COLO829 (cell line): ENCODE measurements around the gene TMEM198.

Source experiments
- DNase-seq: peaks from one replicate; pipeline ENCODE4 v3.0.0; 2012; ENCODE audit warnings: low spot score

TMEM198 gene

GRCh38 chr2:219563271-219563928 lies 19.6 kb downstream of the TMEM198 start:
- DNase-seq, result no peak

GRCh38 chr2:219565130-219566080 lies 21.6 kb downstream of the TMEM198 start:
- no peak for DNase-seq

- DNase-seq, result no peak
Measured at GRCh38 chr2:219566640-219567039, 22.8 kb downstream of the TMEM198 start.

- DNase-seq, result no peak
Measured at GRCh38 chr2:219567131-219567530, 23.3 kb downstream of the TMEM198 start.

GRCh38 chr2:219567791-219568361 lies 24.0 kb downstream of the TMEM198 start:
- DNase-seq, result no peak

- no peak for DNase-seq
Measured at GRCh38 chr2:219569041-219569440, 25.2 kb downstream of the TMEM198 start.

GRCh38 chr2:219569635-219570034 lies 25.8 kb downstream of the TMEM198 start:
- DNase-seq, result no peak

GRCh38 chr2:219570194-219570923 lies 26.5 kb downstream of the TMEM198 start:
- no peak for DNase-seq

- DNase-seq, result no peak
Measured at GRCh38 chr2:219570924-219571310, 27.1 kb downstream of the TMEM198 start.

- DNase-seq, result peak; percentile 53
Measured at GRCh38 chr2:219571311-219572236, 27.7 kb downstream of the TMEM198 start, which contains the start of gene OBSL1. Gene OBSL1, minus strand, starts transcription at chr2:219571539. Its CDS starts 307 bp downstream, at chr2:219571232.

GRCh38 chr2:219572237-219573001 lies 28.6 kb downstream of the TMEM198 start, which contains the start of gene INHA:
Gene INHA, plus strand, starts transcription at chr2:219572310. Its CDS starts 65 bp downstream, at chr2:219572375.
- no peak for DNase-seq

GRCh38 chr2:219573166-219573565 lies 29.3 kb downstream of the TMEM198 start:
- DNase-seq, result no peak

- no peak for DNase-seq
Measured at GRCh38 chr2:219574484-219575311, 30.9 kb downstream of the TMEM198 start.

GRCh38 chr2:219575566-219576504 lies 32.0 kb downstream of the TMEM198 start:
- DNase-seq, result no peak

GRCh38 chr2:219576505-219577388 lies 32.9 kb downstream of the TMEM198 start:
- DNase-seq, result peak; percentile 79

GRCh38 chr2:219578811-219579613 lies 35.2 kb downstream of the TMEM198 start:
- DNase-seq, result no peak
